ENCODE data around the gene ANAPC7.
"Not testable (repeated sequence)": the region's sequence is repeated elsewhere in the genome, so short reads cannot be mapped to it uniquely, and the experiment has no call there.

Gene ANAPC7, protein sequence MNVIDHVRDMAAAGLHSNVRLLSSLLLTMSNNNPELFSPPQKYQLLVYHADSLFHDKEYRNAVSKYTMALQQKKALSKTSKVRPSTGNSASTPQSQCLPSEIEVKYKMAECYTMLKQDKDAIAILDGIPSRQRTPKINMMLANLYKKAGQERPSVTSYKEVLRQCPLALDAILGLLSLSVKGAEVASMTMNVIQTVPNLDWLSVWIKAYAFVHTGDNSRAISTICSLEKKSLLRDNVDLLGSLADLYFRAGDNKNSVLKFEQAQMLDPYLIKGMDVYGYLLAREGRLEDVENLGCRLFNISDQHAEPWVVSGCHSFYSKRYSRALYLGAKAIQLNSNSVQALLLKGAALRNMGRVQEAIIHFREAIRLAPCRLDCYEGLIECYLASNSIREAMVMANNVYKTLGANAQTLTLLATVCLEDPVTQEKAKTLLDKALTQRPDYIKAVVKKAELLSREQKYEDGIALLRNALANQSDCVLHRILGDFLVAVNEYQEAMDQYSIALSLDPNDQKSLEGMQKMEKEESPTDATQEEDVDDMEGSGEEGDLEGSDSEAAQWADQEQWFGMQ

GRCh38 chr12:110403146-110403975, at the start of gene ANAPC7:
TSS of gene ANAPC7 (minus strand) at chr12:110403708. CDS start at chr12:110403627, 81 bp downstream.
- DNase-seq, result peak; percentile 91

- no peak for DNase-seq
These were observed 47.8 kb upstream of the ANAPC7 start for GRCh38 chr12:110451263-110451662.

GRCh38 chr12:110449799-110450497, 46.4 kb upstream of the ANAPC7 start, which contains the start of gene ARPC3:
TSS of gene ARPC3 (minus strand) at chr12:110450337. CDS start at chr12:110450260, 77 bp downstream.
- DNase-seq, result peak; percentile 97

DNA sequence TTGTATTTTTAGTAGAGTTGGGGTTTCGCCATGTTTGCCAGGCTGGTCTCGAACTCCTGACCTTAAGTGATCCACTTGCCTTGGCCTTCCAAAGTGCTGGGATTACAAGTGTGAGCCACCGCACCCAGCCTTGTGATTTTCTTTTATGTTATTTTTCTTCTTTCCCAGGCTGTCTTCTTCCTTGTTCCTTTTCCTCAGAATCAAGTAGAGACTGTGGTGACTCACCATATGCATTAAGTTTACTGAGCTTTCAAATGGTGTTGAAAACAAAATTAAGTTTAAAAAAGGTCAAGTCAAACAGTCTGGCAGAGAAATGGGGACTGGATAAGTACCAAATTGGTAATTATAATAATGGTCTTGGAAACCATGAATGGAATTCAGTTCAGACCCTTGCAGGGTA, 40.9 kb upstream of the ANAPC7 start:
- DNase-seq, result no peak

DNA sequence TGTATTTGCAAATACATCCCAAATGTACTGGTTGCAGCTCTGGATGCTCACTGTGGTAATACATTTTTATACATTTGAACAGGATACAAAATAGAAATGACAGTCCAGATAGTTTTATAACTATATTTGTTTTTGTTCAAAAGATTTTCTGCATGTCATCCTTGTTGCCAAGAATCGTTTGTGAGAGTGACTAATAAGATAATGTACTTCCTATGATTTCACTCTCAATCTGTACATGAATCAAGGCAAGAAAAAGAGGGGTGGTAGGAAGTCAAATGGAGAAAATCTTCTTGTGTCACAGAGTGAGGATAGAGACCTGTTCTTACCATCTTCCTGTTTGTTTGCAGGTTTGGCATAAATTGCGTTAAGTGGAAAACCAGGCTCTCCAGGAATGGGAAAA, 32.7 kb upstream of the ANAPC7 start:
- DNase-seq, result no peak

- no peak for DNase-seq
These were observed 28.6 kb upstream of the ANAPC7 start for GRCh38 chr12:110431957-110432587.

- DNase-seq, result not testable (repeated sequence)
These were observed 26.2 kb upstream of the ANAPC7 start for GRCh38 chr12:110429676-110430075.

- no peak for DNase-seq
These were observed 22.9 kb upstream of the ANAPC7 start for GRCh38 chr12:110426406-110426805.

GRCh38 chr12:110424237-110424636, 20.7 kb upstream of the ANAPC7 start:
- no peak for DNase-seq

DNA sequence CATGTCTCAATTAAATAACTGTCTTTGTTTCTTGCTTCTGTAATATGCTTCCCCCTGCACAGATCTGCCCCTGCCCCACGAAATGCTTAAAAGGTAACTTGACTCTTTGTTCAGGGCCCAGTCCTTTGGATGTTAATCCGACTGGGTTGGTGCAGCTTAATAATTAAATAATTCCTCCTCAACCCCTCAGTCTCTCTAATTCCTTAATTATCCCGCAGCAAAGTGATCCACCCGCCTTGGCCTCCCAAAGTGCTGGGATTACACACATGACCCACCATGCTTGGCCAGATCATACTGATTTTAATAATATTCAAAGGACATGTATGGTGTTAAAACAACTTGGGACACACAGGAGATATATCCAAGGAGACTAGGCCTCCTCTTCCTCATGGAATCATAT, 18.2 kb upstream of the ANAPC7 start:
- DNase-seq, result no peak

DNA sequence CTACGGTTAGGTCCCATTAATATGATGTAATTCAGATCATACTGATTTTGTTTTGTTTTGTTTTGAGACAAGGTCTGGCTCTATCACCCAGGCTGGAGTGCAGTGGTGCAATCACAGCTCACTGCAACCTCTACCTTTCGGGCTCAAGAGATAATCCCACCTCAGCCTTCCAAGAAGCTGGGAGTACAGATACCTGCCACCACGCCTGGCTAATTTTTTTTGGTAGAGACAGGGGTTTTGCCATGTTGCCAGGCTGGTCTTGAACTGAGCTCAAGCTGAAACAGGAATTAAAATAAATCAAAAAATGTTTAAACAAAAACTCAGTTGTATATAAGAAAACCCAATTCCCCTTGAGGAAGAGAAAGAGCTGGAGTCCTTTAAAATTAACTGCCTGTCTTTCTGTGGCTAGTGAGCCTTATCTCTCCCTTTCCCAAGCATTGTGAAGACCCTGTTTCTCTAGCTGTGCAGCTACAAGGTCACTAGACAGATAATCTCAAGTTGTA, 17.7 kb upstream of the ANAPC7 start:
- no peak for DNase-seq

DNA sequence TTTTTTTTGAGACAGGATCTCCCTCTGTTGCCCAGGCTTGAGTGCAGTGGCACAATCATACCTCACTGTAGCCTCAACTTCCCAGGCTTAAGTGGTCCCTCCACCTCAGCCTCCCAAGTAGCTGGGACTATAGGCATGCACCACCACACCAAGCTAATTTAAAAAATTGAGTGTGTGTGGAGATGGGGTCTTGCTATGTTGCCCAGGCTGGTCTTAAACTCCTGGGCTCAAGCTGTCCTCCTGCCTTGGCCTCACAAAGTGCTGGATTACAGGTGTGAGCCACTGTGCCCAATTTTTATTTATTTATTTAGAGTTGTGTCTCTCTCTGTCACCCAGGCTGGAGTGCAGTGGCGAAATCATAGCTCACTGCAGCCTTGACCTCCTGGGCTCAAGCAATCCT, 17.1 kb upstream of the ANAPC7 start:
- DNase-seq, result not testable (repeated sequence)

DNA sequence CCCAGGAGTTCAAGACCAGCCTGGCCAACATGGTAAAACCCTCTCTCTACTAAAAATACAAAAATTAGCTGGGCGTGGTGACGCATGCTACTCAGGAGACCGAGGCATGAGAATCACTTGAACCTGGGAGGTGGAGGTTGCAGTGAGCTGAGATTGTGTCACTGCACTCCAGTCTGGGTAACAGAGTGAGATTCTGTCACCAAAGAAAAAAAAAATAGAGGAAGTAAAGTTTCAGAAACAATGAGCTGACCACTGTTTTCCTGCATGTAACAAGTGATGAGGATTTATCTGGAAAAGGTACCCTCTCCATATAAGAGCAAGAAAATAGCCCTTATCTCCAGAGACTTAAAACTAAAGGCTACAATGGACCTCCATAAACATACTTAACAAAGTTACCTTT, 13.6 kb upstream of the ANAPC7 start:
- not testable (repeated sequence) for DNase-seq

- DNase-seq, result not testable (repeated sequence)
These were observed 6.6 kb upstream of the ANAPC7 start for GRCh38 chr12:110410086-110410485.

DNA sequence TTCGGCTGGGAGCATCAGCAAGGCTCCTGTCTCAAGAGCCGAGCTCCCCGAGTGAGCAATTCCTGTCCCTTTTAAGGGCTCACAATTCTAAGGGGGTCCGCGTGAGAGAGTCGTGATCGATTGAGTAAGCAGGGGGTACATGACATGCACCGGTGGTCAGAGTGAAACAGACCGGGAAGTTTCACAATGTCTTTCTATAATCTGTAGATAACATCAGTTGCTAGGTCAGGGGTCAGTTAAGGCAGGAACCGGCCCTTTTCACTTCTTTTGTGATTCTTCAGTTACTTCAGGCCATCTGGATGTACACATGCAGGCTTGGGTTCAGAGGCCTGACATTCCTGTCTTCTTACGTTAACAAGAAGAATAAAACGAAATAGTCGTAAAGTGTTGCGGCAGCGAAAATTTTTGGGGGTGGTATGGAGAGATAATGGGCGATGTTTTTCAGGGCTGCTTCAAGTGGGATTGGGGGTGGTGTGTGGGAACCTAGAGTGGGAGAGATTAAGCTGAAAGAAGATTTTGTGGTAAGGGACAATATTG, 1.7 kb upstream of the ANAPC7 start:
- not testable (repeated sequence) for DNase-seq

DNA sequence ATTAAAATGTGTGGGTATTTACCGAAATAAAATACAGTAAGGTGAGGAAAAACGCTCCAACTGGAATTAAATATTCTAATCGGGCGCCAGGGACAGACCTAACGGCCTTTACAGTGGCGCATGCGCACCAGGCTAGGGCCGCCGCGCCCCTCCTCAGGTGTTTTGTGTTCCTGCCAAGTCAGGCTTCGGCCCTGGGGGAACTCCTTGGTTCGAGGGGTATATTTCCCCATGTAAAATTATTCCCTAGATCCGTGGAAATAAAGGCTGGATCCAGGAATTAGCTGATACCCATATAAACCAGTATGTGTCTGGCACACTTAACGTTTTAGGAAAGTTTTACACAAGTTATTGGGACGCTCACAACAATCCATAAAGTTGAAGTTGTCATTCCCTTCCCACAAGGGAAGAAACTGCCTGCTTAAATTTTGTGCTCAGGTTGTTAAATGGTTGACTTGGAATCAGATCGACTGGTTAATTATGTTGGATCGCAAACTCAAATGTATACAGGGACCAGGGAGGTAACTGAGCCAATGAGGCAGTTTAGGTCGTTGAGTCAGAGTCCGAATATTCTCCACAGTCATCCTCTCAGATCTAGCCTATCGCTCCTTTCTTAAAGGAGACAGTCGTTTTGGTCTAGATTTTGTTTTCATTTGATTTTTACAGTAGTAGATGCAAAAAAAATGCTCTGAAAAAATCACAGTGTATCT, 621 bp upstream of the ANAPC7 start:
- peak; percentile 70 for DNase-seq

- DNase-seq, result no peak
These were observed 20.8 kb downstream of the ANAPC7 start for GRCh38 chr12:110382683-110383082.

- DNase-seq, result no peak
These were observed 23.9 kb downstream of the ANAPC7 start for GRCh38 chr12:110379631-110380030.

DNA sequence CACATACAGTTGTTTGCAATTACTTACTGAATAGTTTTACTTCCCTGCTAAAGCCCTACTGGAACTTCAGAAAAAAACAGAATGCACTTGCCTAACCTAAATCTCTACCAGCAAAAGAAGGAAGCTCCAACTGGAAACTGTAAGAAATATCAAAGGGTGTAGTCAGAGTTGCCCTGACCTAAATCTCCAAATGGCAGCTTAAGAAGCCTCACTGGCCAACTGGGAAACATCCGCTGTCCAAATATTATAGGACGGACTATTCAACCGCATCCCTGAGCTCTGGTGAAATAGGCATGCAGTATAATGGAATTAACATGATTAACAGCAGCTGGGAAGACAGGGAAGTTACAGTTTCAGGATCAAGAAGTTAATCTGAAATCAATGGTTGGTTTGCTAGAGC, 24.3 kb downstream of the ANAPC7 start:
- DNase-seq, result no peak

GRCh38 chr12:110378131-110378790, 25.2 kb downstream of the ANAPC7 start:
- not testable (repeated sequence) for DNase-seq
